ENCODE measurements around the gene SPESP1. TPM values are rescaled to one million over a fixed set of nuclear protein-coding genes. Genes with fewer than 3 reads are reported as not detected.

The SPESP1 gene
- total and polyA plus RNA-seq, 9 of the 15 experiments (the other 6 are each of a cell fraction or from before 2014, with no cell fraction given), result not detected

- TF ChIP-seq, protein P1, sequence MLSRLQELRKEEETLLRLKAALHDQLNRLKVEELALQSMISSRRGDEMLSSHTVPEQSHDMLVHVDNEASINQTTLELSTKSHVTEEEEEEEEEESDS (CRISPR knock-in tag; IDR thresholded peaks at IDR 0.05), result no peak
- TF ChIP-seq GTF2F1 (IDR thresholded peaks at IDR 0.05; ENCODE audit: low read depth, low read length) (no peak), ZC3H4 (CRISPR knock-in tag; IDR thresholded peaks at IDR 0.05; ENCODE audit: borderline replicate concordance) (no peak)
Measured at GRCh38 chr15:68979816-68980215, 49.5 kb downstream of the SPESP1 start (continued).

- ChIA-PET CTCF (ENCODE audit: low intra/inter-chr PET ratio) (no interaction called here), POLR2A (interaction anchor here (0.6 kb wide), 1 partner anchor 82 kb away, joined by 6 read pairs; no protein-coding TSS in a partner anchor)
- ATAC-seq (no peak), DNase-seq (ENCODE audit: extremely low read depth in 1 of 4, low spot score in 3 of 4) (no peak), FAIRE-seq (no peak)
- H3K4me2 ChIP-seq (ENCODE audit: insufficient read depth, low read length), result no peak overlapping the region
- no peak for TF ChIP-seq KLF16 (IDR thresholded peaks at IDR 0.05)
- TF ChIP-seq, protein P2, sequence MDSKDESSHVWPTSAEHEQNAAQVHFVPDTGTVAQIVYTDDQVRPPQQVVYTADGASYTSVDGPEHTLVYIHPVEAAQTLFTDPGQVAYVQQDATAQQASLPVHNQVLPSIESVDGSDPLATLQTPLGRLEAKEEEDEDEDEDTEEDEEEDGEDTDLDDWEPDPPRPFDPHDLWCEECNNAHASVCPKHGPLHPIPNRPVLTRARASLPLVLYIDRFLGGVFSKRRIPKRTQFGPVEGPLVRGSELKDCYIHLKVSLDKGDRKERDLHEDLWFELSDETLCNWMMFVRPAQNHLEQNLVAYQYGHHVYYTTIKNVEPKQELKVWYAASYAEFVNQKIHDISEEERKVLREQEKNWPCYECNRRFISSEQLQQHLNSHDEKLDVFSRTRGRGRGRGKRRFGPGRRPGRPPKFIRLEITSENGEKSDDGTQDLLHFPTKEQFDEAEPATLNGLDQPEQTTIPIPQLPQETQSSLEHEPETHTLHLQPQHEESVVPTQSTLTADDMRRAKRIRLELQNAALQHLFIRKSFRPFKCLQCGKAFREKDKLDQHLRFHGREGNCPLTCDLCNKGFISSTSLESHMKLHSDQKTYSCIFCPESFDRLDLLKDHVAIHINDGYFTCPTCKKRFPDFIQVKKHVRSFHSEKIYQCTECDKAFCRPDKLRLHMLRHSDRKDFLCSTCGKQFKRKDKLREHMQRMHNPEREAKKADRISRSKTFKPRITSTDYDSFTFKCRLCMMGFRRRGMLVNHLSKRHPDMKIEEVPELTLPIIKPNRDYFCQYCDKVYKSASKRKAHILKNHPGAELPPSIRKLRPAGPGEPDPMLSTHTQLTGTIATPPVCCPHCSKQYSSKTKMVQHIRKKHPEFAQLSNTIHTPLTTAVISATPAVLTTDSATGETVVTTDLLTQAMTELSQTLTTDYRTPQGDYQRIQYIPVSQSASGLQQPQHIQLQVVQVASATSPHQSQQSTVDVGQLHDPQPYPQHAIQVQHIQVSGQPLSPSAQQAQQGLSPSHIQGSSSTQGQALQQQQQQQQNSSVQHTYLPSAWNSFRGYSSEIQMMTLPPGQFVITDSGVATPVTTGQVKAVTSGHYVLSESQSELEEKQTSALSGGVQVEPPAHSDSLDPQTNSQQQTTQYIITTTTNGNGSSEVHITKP (IDR thresholded peaks at IDR 0.05; ENCODE audit: partially characterized antibody), result peak; percentile 52
- no TSS peak for BruUV-seq (replicated peaks)
- H4K20me1 ChIP-seq (replicated peaks; ENCODE audit: control insufficient read depth, insufficient read depth, low read length), result no peaks in the 10 kb centered on the region
- intact Hi-C loops (cut with micrococcal nuclease), result no loop called here
- no peak overlapping the region for H3K4me3 ChIP-seq
- no peaks in the 10 kb centered on the region for H3K36me3 ChIP-seq (ENCODE audit: control insufficient read depth, insufficient read depth, low read length)
- no peaks in the 10 kb centered on the region for H3K9me1 ChIP-seq (ENCODE audit: control insufficient read depth, insufficient read depth, low read length)
- no peaks in the 10 kb centered on the region for H3K27me3 ChIP-seq (ENCODE audit: control insufficient read depth in 2 of 2, insufficient read depth in 2 of 2, low read length in 2 of 2)
- H3K4me1 ChIP-seq (replicated peaks in 1 of 2; ENCODE audit: control insufficient read depth in 2 of 2, insufficient read depth in 2 of 2, low read length in 2 of 2), result peaks cover 24% of the 10 kb centered on the region in 2 experiments
- H3K9me3 ChIP-seq (replicated peaks; ENCODE audit: control insufficient read depth, insufficient read depth, low read depth, low read length), result 0 out of 2 replicates have a peak, but pooled peaks cover 6% of the 10 kb centered on the region
- in situ Hi-C loops (cut with MboI), result no loop called here
- H3K79me2 ChIP-seq (ENCODE audit: control insufficient read depth, insufficient read depth, low read length), result no peaks in the 10 kb centered on the region
- H3K27ac ChIP-seq (ENCODE audit: extremely low read depth, low read depth, low read length), result no peak overlapping the region
- H3K9ac ChIP-seq (ENCODE audit: insufficient read depth in 1 of 2, low read depth in 2 of 2, low read length in 2 of 2), result no peak overlapping the region
- H2AFZ ChIP-seq (ENCODE audit: low read depth, low read length), result no peak overlapping the region
Measured at GRCh38 chr15:68980786-68981185, 50.5 kb downstream of the SPESP1 start.

Data from K562 (cell line).